ENCODE measurements around the gene ATP11B.

- TF ChIP-seq CTCF (conservative IDR thresholded peaks at IDR 0.05; ENCODE audit: low read length): no peak
- no peak for TF ChIP-seq EZH2phosphoT487 (IDR thresholded peaks at IDR 0.05; ENCODE audit: borderline replicate concordance, low read depth, low read length)
Measured at GRCh38 chr3:182941719-182942118, 148.4 kb downstream of the ATP11B start.

All from OCI-LY7 (cell line).